Smooth muscle cell (in vitro differentiated cells): ENCODE data around the gene OTUD5. TPM values are rescaled to one million over a fixed set of nuclear protein-coding genes. Genes with fewer than 3 reads are reported as not detected.

Experiments used
- DNase-seq: peaks from one replicate; lab custom pipeline; 2025; ENCODE audit not compliant: unreplicated experiment; lab: John Stamatoyannopoulos, UW
- H2AFZ ChIP-seq: fragments of 200-600 bp; sonication (generic); 2 replicates; pipeline ENCODE4 v1.6.0; 2016; ENCODE audit warnings: antibody characterized with exemption, low read depth, mild to moderate bottlenecking
- H3F3A ChIP-seq: fragments of 200-600 bp; sonication (generic); 2 replicates; pipeline ENCODE4 v1.6.0; 2017; ENCODE audit warnings: antibody characterized with exemption, low read depth
- H3K27ac ChIP-seq: fragments of 200-600 bp; sonication (generic); 2 replicates; pipeline ENCODE4 v1.5.1; 2016; ENCODE audit warnings: low read depth, mild to moderate bottlenecking
- H3K27me3 ChIP-seq: fragments of 200-600 bp; sonication (generic); 2 replicates; pipeline ENCODE4 v1.6.1; 2016; ENCODE audit warnings: low read depth, mild to moderate bottlenecking
- H3K36me3 ChIP-seq: fragments of 200-600 bp; sonication (generic); 2 replicates; pipeline ENCODE4 v1.5.1; 2016; ENCODE audit warnings: low read depth
- H3K4me1 ChIP-seq: fragments of 200-600 bp; sonication (generic); 2 replicates; pipeline ENCODE4 v1.5.1; 2016; ENCODE audit warnings: low read depth
- H3K4me2 ChIP-seq: fragments of 200-600 bp; sonication (generic); 2 replicates; pipeline ENCODE4 v1.6.0; 2016; ENCODE audit warnings: mild to moderate bottlenecking
- H3K4me3 ChIP-seq: fragments of 200-600 bp; sonication (generic); 2 replicates; pipeline ENCODE4 v1.5.1; 2016; ENCODE audit warnings: mild to moderate bottlenecking
- H3K79me2 ChIP-seq: fragments of 200-600 bp; sonication (generic); 2 replicates; pipeline ENCODE4 v1.6.0; 2016; ENCODE audit warnings: low read depth, mild to moderate bottlenecking
- H3K9ac ChIP-seq: fragments of 200-600 bp; sonication (generic); 2 replicates; pipeline ENCODE4 v1.6.0; 2016; ENCODE audit warnings: low read depth
- H3K9me3 ChIP-seq: fragments of 200-600 bp; sonication (generic); replicated peaks from 2 replicates; pipeline ENCODE4 v1.5.1; 2016; ENCODE audit warnings: low read depth
- H4K20me1 ChIP-seq: fragments of 200-600 bp; sonication (generic); 2 replicates; pipeline ENCODE4 v1.6.0; 2016; ENCODE audit warnings: low read depth
- CTCF ChIP-seq: fragments of 200-600 bp; sonication (generic); IDR thresholded peaks from 2 replicates; pipeline ENCODE4 v1.5.1; 2017; ENCODE audit warnings: borderline replicate concordance, mild to moderate bottlenecking, antibody characterized with exemption; ENCODE audit not compliant: insufficient read depth, poor library complexity, severe bottlenecking
- WGBS: methylation state at CpG from one replicate; pipeline ENCODE4 v1.1.7; 2016; ENCODE audit warnings: low lambda C conversion rate; 5-methylcytosine and 5-hydroxymethylcytosine counted together
- polyA plus RNA-seq: library from polyadenylated mRNA; unstranded; fragments of >200 nt; fragmentation: Nextera tagmentation; extraction: Ambion mirVana; gene quantifications from 2 replicates; pipeline ENCODE4 v1.2.1, GENCODE V29; 2016
- total RNA-seq: library from RNA; depleted of rRNA; stranded (reverse); fragments of >200 nt; gene quantifications from 2 replicates; pipeline ENCODE4 v1.2.3, GENCODE V29; 2014

Gene OTUD5
- total and polyA plus RNA-seq, 2 experiments from 2014 or later, result 30.7 to 55.1 TPM

GRCh38 chrX:48935301-48935670 lies 22.1 kb downstream of the OTUD5 start:
- 68% methylated on average over 1 of the region's 1 CpG for WGBS

GRCh38 chrX:48934581-48935300 lies 22.7 kb downstream of the OTUD5 start:
- Histone ChIP-seq H3K27ac (no peak overlapping the region), H3K4me3 (no peak overlapping the region), H3K36me3 (no peaks in the 10 kb centered on the region), H2AFZ (no peak overlapping the region), H3K4me2 (no peak overlapping the region), H3K27me3 (no peaks in the 10 kb centered on the region), H3K4me1 (no peaks in the 10 kb centered on the region), H3F3A (no peaks in the 10 kb centered on the region), H3K9ac (no peak overlapping the region), H3K79me2 (no peaks in the 10 kb centered on the region), H3K9me3 (no peaks in the 10 kb centered on the region), H4K20me1 (peaks cover 32% of the 10 kb centered on the region)
- TF ChIP-seq CTCF, result no peak
- DNase-seq, result no peak
- 83% methylated on average over 7 of the region's 7 CpGs for WGBS

More at GRCh38 chrX:48935301-48935670, 22.1 kb downstream of the OTUD5 start:
- Histone ChIP-seq H3K9ac (no peak overlapping the region), H3K4me3 (no peak overlapping the region), H4K20me1 (peaks cover 37% of the 10 kb centered on the region), H3K9me3 (no peaks in the 10 kb centered on the region), H3K4me2 (no peak overlapping the region), H3K4me1 (no peaks in the 10 kb centered on the region), H2AFZ (no peak overlapping the region), H3K36me3 (no peaks in the 10 kb centered on the region), H3F3A (no peaks in the 10 kb centered on the region), H3K79me2 (peaks cover 4% of the 10 kb centered on the region), H3K27ac (no peak overlapping the region), H3K27me3 (no peaks in the 10 kb centered on the region)
- no peak for DNase-seq
- TF ChIP-seq CTCF, result no peak

GRCh38 chrX:48933757-48934156 lies 23.6 kb downstream of the OTUD5 start:
- no peaks in the 10 kb centered on the region for H3K4me1 ChIP-seq
- no peaks in the 10 kb centered on the region for H3K36me3 ChIP-seq
- no peak for DNase-seq
- H3K27me3 ChIP-seq, result no peaks in the 10 kb centered on the region
- no peak overlapping the region for H2AFZ ChIP-seq
- H3F3A ChIP-seq, result no peaks in the 10 kb centered on the region
- WGBS, result 97% methylated on average over 2 of the region's 2 CpGs
- H3K4me3 ChIP-seq, result no peak overlapping the region
- H3K79me2 ChIP-seq, result no peaks in the 10 kb centered on the region
- no peak overlapping the region for H3K9ac ChIP-seq
- H3K9me3 ChIP-seq, result no peaks in the 10 kb centered on the region
- H4K20me1 ChIP-seq, result peaks cover 22% of the 10 kb centered on the region
- TF ChIP-seq CTCF, result no peak
- no peak overlapping the region for H3K4me2 ChIP-seq
- no peak overlapping the region for H3K27ac ChIP-seq
